Tibial artery (tissue), 4 donors: ENCODE results near the gene FAM234A.

ENCODE experiments used
- DNase-seq, 2 donors: peaks; one replicate each; pipeline ENCODE4 v3.0.0-alpha.2; 2019
- H3K27ac ChIP-seq, 2 donors: fragments of 200-600 bp; sonication (generic) in 1 of 2; 1 replicate in 1 of 2; 2 replicates in 1 of 2; pipeline ENCODE4 v1.5.1; 2018 to 2019; ENCODE audit warnings: mild to moderate bottlenecking in 1 of 2
- H3K27me3 ChIP-seq, 2 donors: fragments of 200-600 bp; sonication (generic) in 1 of 2; one replicate each; pipeline versions ENCODE4 v1.5.1 to v1.6.0; 2016 to 2019
- H3K36me3 ChIP-seq, 3 donors: fragments of 200-600 bp; sonication (generic) in 2 of 3; one replicate each; pipeline ENCODE4 v1.5.1; 2016 to 2019; ENCODE audit warnings: mild to moderate bottlenecking in 2 of 3
- H3K4me1 ChIP-seq, 4 donors: fragments of 200-600 bp; sonication (generic) in 2 of 4; 1 replicate in 3 of 4; 2 replicates in 1 of 4; pipeline ENCODE4 v1.5.1; 2016 to 2019
- H3K4me3 ChIP-seq, 2 donors: fragments of 200-600 bp; sonication (generic) in 1 of 2; 1 replicate in 1 of 2; 2 replicates in 1 of 2; pipeline ENCODE4 v1.5.1; 2018 to 2019; ENCODE audit warnings: mild to moderate bottlenecking in 2 of 2
- H3K9me3 ChIP-seq, 3 donors: fragments of 200-600 bp; sonication (generic) in 1 of 3; one replicate each; pipeline ENCODE4 v1.5.1; 2016 to 2019
- CTCF ChIP-seq, 2 experiments: fragments of 200-600 bp in 1 of 2; fragments of 450-650 bp in 1 of 2; IDR thresholded peaks; one replicate each; pipeline ENCODE4 v1.5.1; 2017 to 2019; ENCODE audit warnings: antibody characterized with exemption in 2 of 2, mild to moderate bottlenecking in 1 of 2, moderate library complexity in 1 of 2
- intact Hi-C: fragments of 100-400 bp; cut with DNase I; formaldehyde crosslinking; loops from one replicate; pipeline ENCODE4 v1.15.0; 2023; ENCODE audit warnings: low total_unique reads

Gene FAM234A

GRCh38 chr16:282491-282890 is 47.9 kb downstream of the FAM234A start:
- intact Hi-C loops = no loop called here
- Histone ChIP-seq H3K4me1 (peaks cover 0 to 16% (median 11%) of the 10 kb centered on the region in 4 donors), H3K27ac (no peak overlapping the region), H3K4me3 (no peak overlapping the region), H3K36me3 (peaks cover 3 to 20% (median 11%) of the 10 kb centered on the region in 3 donors), H3K27me3 (peaks cover 0 to 42% of the 10 kb centered on the region in 2 donors), H3K9me3 (no peaks in the 10 kb centered on the region)
- TF ChIP-seq CTCF (IDR thresholded peaks at IDR 0.05) = no peak
- DNase-seq = no peak

GRCh38 chr16:283033-283805 is 48.6 kb downstream of the FAM234A start, which contains the start of gene PDIA2:
Gene PDIA2 (plus strand): TSS chr16:283164. CDS start chr16:283170, 6 bp downstream.
- TF ChIP-seq CTCF (IDR thresholded peaks at IDR 0.05) = no peak
- intact Hi-C loops = no loop called here
- DNase-seq = no peak
- Histone ChIP-seq H3K4me3 (no peak within 1 kb of the TSS), H3K9me3 (no peaks in the 10 kb centered on the region), H3K36me3 (peaks cover 11 to 28% (median 19%) of the 10 kb centered on the region in 3 donors), H3K4me1 (peaks cover 0 to 16% (median 11%) of the 10 kb centered on the region in 4 donors), H3K27ac (no peak within 1 kb of the TSS), H3K27me3 (peaks cover 0 to 42% of the 10 kb centered on the region in 2 donors)

- H3K4me1 ChIP-seq = peaks cover 0 to 16% (median 11%) of the 10 kb centered on the region in 4 donors
- no peak for TF ChIP-seq CTCF (IDR thresholded peaks at IDR 0.05)
- H3K27me3 ChIP-seq = peaks cover 0 to 36% of the 10 kb centered on the region in 2 donors
- H3K36me3 ChIP-seq = peaks cover 15 to 40% (median 31%) of the 10 kb centered on the region in 3 donors
- intact Hi-C loops = no loop called here
- no peak overlapping the region for H3K27ac ChIP-seq
- no peak for DNase-seq
- no peak overlapping the region for H3K4me3 ChIP-seq
- no peaks in the 10 kb centered on the region for H3K9me3 ChIP-seq
Measured at GRCh38 chr16:284204-285120, 49.8 kb downstream of the FAM234A start.

GRCh38 chr16:285146-286055 is 50.8 kb downstream of the FAM234A start:
- peaks cover 15 to 49% (median 40%) of the 10 kb centered on the region in 3 donors for H3K36me3 ChIP-seq
- no peak overlapping the region for H3K4me3 ChIP-seq
- no peak for TF ChIP-seq CTCF (IDR thresholded peaks at IDR 0.05)
- no peak overlapping the region for H3K27ac ChIP-seq
- intact Hi-C loops = no loop called here
- no peak for DNase-seq
- peaks cover 0 to 29% of the 10 kb centered on the region in 2 donors for H3K27me3 ChIP-seq
- H3K4me1 ChIP-seq = peaks cover 0 to 12% (median 10%) of the 10 kb centered on the region in 4 donors
- no peaks in the 10 kb centered on the region for H3K9me3 ChIP-seq
